ENCODE results near the gene UBAC1. TPM values are rescaled to one million over a fixed set of nuclear protein-coding genes. Genes with fewer than 3 reads are reported as not detected.
A peak's percentile ranks its signal among the peaks of the same experiment; 100 is the strongest.

Gene UBAC1
- polyA plus RNA-seq, 1 donor (not counting 4 experiments of a cell fraction or from before 2014, with no cell fraction given), result 50.7 TPM

GRCh38 chr9:135886147-135886981 is 74.8 kb downstream of the UBAC1 start:
- Histone ChIP-seq H3K9me1 (ENCODE audit: control insufficient read depth, extremely low read depth, insufficient read depth, low read length) (peaks cover 4% of the 10 kb centered on the region), H3K36me3 (ENCODE audit: control insufficient read depth in 2 of 2, extremely low read depth in 1 of 2, insufficient read depth in 2 of 2, low read length in 2 of 2) (peaks cover 0 to 6% of the 10 kb centered on the region in 2 experiments), H3K27me3 (ENCODE audit: control insufficient read depth, extremely low read depth, insufficient read depth, low read length) (no peaks in the 10 kb centered on the region), H3K27ac (ENCODE audit: control insufficient read depth, insufficient read depth, low read length) (no peak overlapping the region), H3K79me2 (ENCODE audit: control insufficient read depth, insufficient read depth, low read length) (peaks cover 83% of the 10 kb centered on the region), H3K9ac (ENCODE audit: control insufficient read depth, extremely low read depth, insufficient read depth, low read length) (no peak overlapping the region), H3K4me2 (ENCODE audit: control insufficient read depth, extremely low read depth, insufficient read depth, low read depth, low read length) (no peak overlapping the region), H3K4me3 (ENCODE audit: control insufficient read depth in 2 of 3, extremely low read depth in 1 of 3, insufficient read depth in 2 of 3, low read depth in 1 of 3, low read length in 3 of 3) (no peak overlapping the region), H4K20me1 (ENCODE audit: control insufficient read depth, extremely low read depth, insufficient read depth, low read length) (peaks cover 15% of the 10 kb centered on the region), H2AFZ (ENCODE audit: control insufficient read depth, low read length) (no peak overlapping the region), H3K9me3 (ENCODE audit: control insufficient read depth, low read depth, low read length) (no peaks in the 10 kb centered on the region), H3K4me1 (ENCODE audit: control insufficient read depth, extremely low read depth, insufficient read depth, low read length) (peaks cover 50% of the 10 kb centered on the region)
- DNase-seq (ENCODE audit: low read depth, low spot score) (no peak), FAIRE-seq (no peak)
- TF ChIP-seq CTCF (optimal IDR thresholded peaks at IDR 0.05 in 1 of 3, IDR thresholded peaks at IDR 0.05 in 1 of 3, conservative IDR thresholded peaks at IDR 0.05 in 1 of 3; ENCODE audit: extremely low read depth in 1 of 3, insufficient read depth in 2 of 3, low read length in 3 of 3) (no peak), EZH2 (IDR thresholded peaks at IDR 0.05; ENCODE audit: low read length) (no peak)
- dilution Hi-C loops (cut with MboI; ENCODE audit: extremely low pct_ligation_motif_present, low sequenced_read_pairs), result no loop called here

- H3K9me1 ChIP-seq (ENCODE audit: control insufficient read depth, extremely low read depth, insufficient read depth, low read length), result peaks cover 4% of the 10 kb centered on the region
- FAIRE-seq (peak; percentile 51), DNase-seq (ENCODE audit: low read depth, low spot score) (no peak)
- peaks cover 39% of the 10 kb centered on the region for H3K4me1 ChIP-seq (ENCODE audit: control insufficient read depth, extremely low read depth, insufficient read depth, low read length)
- no peaks in the 10 kb centered on the region for H3K9me3 ChIP-seq (ENCODE audit: control insufficient read depth, low read depth, low read length)
- H4K20me1 ChIP-seq (ENCODE audit: control insufficient read depth, extremely low read depth, insufficient read depth, low read length), result peaks cover 13% of the 10 kb centered on the region
- dilution Hi-C loops (cut with MboI; ENCODE audit: extremely low pct_ligation_motif_present, low sequenced_read_pairs), result no loop called here
- no peak for TF ChIP-seq CTCF (optimal IDR thresholded peaks at IDR 0.05 in 1 of 3, IDR thresholded peaks at IDR 0.05 in 1 of 3, conservative IDR thresholded peaks at IDR 0.05 in 1 of 3; ENCODE audit: extremely low read depth in 1 of 3, insufficient read depth in 2 of 3, low read length in 3 of 3)
- H3K4me2 ChIP-seq (ENCODE audit: control insufficient read depth, extremely low read depth, insufficient read depth, low read depth, low read length), result peak overlapping the region; percentile 5
- no peak overlapping the region for H3K9ac ChIP-seq (ENCODE audit: control insufficient read depth, extremely low read depth, insufficient read depth, low read length)
- H2AFZ ChIP-seq (ENCODE audit: control insufficient read depth, low read length), result no peak overlapping the region
- no peak overlapping the region for H3K4me3 ChIP-seq (ENCODE audit: control insufficient read depth in 2 of 3, extremely low read depth in 1 of 3, insufficient read depth in 2 of 3, low read depth in 1 of 3, low read length in 3 of 3)
- no peaks in the 10 kb centered on the region for H3K27me3 ChIP-seq (ENCODE audit: control insufficient read depth, extremely low read depth, insufficient read depth, low read length)
- peaks cover 0 to 6% of the 10 kb centered on the region in 2 experiments for H3K36me3 ChIP-seq (ENCODE audit: control insufficient read depth in 2 of 2, extremely low read depth in 1 of 2, insufficient read depth in 2 of 2, low read length in 2 of 2)
- H3K27ac ChIP-seq (ENCODE audit: control insufficient read depth, insufficient read depth, low read length), result no peak overlapping the region
- H3K79me2 ChIP-seq (ENCODE audit: control insufficient read depth, insufficient read depth, low read length), result peaks cover 80% of the 10 kb centered on the region
These were observed 75.9 kb downstream of the UBAC1 start for GRCh38 chr9:135885100-135885853.
